ENCODE data around the gene PRPSAP2. TPM values are rescaled to one million over a fixed set of nuclear protein-coding genes. Genes with fewer than 3 reads are reported as not detected.

PRPSAP2 gene
- total and polyA plus RNA-seq, 2 of the 8 experiments (the other 6 are each of a cell fraction or from before 2014, with no cell fraction given): 28.7 to 50.5 TPM

DNA sequence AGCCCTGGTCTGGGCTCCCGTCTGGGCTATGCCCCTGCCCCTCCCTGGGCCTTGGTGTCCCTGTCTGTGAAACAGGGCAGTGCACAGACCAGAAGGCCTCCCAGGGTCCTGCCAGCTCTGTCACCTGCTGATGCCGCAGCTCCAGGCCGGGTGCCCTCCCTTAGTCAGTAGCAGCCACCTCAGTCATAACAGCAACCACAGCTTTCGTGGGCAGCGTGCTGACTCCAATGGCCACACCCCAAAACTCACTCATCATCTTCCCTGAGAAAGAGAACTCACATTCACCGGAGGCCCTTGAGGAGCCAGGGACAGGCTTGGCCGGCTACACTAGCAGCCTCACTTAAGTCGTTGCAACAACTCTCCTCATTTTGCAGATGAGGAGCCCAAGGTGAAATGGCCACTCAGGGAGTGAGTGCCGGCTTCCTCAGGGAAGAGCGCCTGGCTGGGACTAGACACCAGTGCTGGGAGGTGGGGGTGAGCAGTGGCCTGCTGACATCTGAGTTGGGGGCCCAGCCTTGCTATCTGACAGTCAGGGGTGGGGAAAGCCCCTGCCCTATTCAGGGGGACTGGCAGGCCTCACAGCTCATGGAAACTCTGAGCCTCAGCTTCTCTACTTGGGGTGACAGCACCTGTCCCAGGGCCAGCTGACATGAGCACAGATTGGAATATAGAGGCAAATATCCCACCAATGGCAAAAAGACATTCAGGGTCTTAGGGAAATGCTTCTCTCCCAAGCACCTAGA is 116.6 kb downstream of the PRPSAP2 start:
- no peak overlapping the region for H3K23ac ChIP-seq (ENCODE audit: insufficient read length)
- no peak overlapping the region for H3K4ac ChIP-seq (replicated peaks; ENCODE audit: insufficient read length, low read depth, low read length)
- no peak overlapping the region for H2BK5ac ChIP-seq (ENCODE audit: low read depth, low read length)
- WGBS, 2 experiments (ENCODE audit: extremely low coverage in 1 of 2, insufficient coverage in 1 of 2, insufficient read length in 1 of 2, insufficient replicate concordance in 2 of 2, low coverage in 1 of 2, low lambda C conversion rate in 2 of 2, missing lambda C conversion rate in 1 of 2): 93% methylated on average over 10 of the region's 10 CpGs; no CpG with 5 or more reads in 1 of the 2 experiments
- POLR2A ChIA-PET (ENCODE audit: partially characterized antibody): interaction anchor here (2.4 kb wide), 1 partner anchor 29 kb away, joined by 8 read pairs; no protein-coding TSS in a partner anchor
- peaks cover 2 to 16% of the 10 kb centered on the region in 2 experiments for H4K20me1 ChIP-seq (replicated peaks in 1 of 2; ENCODE audit: control insufficient read depth in 1 of 2, insufficient read depth in 2 of 2, low read length in 2 of 2)
- H3K79me1 ChIP-seq (ENCODE audit: low read depth, low read length): peaks cover 7% of the 10 kb centered on the region; the same call in 1 of the 2 replicates
- no peaks in the 10 kb centered on the region for H3K79me2 ChIP-seq (ENCODE audit: control insufficient read depth in 1 of 2, insufficient read depth in 2 of 2, low read length in 2 of 2)
- no peaks in the 10 kb centered on the region for H3K9me3 ChIP-seq (ENCODE audit: insufficient read depth in 2 of 2, low read depth in 1 of 2, low read length in 1 of 2)
- TF ChIP-seq CREB1 (IDR thresholded peaks at IDR 0.05) (no peak), EGR1 (IDR thresholded peaks at IDR 0.05; ENCODE audit: borderline replicate concordance, low read depth, low read length) (no peak), SP4 (IDR thresholded peaks at IDR 0.05; ENCODE audit: low read length) (no peak), POLR2A (IDR thresholded peaks at IDR 0.05; ENCODE audit: control extremely low read depth in 1 of 2, low read depth in 2 of 2, low read length in 2 of 2) (no peak), GABPA (IDR thresholded peaks at IDR 0.05; ENCODE audit: borderline replicate concordance, insufficient read depth, low read length) (no peak), KDM5A (IDR thresholded peaks at IDR 0.05; ENCODE audit: low read length) (no peak), RNF2 (IDR thresholded peaks at IDR 0.05; ENCODE audit: borderline replicate concordance, low read depth, low read length, missing control alignments, poor library complexity, severe bottlenecking) (no peak), NANOG (IDR thresholded peaks at IDR 0.05; ENCODE audit: insufficient read depth, low read depth, low read length, poor library complexity, severe bottlenecking) (no peak), CBX8 (IDR thresholded peaks at IDR 0.05; ENCODE audit: borderline replicate concordance, low read depth, low read length) (no peak), KDM4A (IDR thresholded peaks at IDR 0.05; ENCODE audit: low read depth, low read length, severe bottlenecking) (no peak)
- peaks cover 17 to 40% (median 30%) of the 10 kb centered on the region in 4 experiments for H3K36me3 ChIP-seq (ENCODE audit: control insufficient read depth in 2 of 4, insufficient read depth in 4 of 4, low read length in 3 of 4)
- no peak overlapping the region for H4K5ac ChIP-seq (ENCODE audit: insufficient read length, low read depth, low read length)
- no peak overlapping the region for H4K91ac ChIP-seq (replicated peaks; ENCODE audit: insufficient read length, low read length)
- H2BK20ac ChIP-seq (ENCODE audit: low read length): no peak overlapping the region
- FAIRE-seq (no peak), DNase-seq (ENCODE audit: low read depth in 1 of 2, low spot score in 2 of 2) (no peak)
- no peak overlapping the region for H2AFZ ChIP-seq (ENCODE audit: low read length)
- H3K56ac ChIP-seq (replicated peaks; ENCODE audit: insufficient read length, low read depth, low read length): no peak overlapping the region
- no peak overlapping the region for H3K27ac ChIP-seq (ENCODE audit: low read depth, low read length)
- CTCF ChIA-PET (ENCODE audit: partially characterized antibody): interaction anchor here (3.3 kb wide), 1 partner anchor 14 kb away, joined by 15 read pairs; no protein-coding TSS in a partner anchor
- no peak overlapping the region for H3K4me2 ChIP-seq (ENCODE audit: insufficient read depth in 1 of 2, low read depth in 2 of 2, low read length in 2 of 2)
- H3K27me3 ChIP-seq (replicated peaks in 1 of 4; ENCODE audit: control insufficient read depth in 3 of 4, extremely low read depth in 1 of 4, insufficient read depth in 3 of 4, low read length in 3 of 4): no peaks in the 10 kb centered on the region
- H3K23me2 ChIP-seq (ENCODE audit: low read depth, low read length): no peaks in the 10 kb centered on the region
- H2BK12ac ChIP-seq (ENCODE audit: low read depth, low read length): no peak overlapping the region
- no peak overlapping the region for H3K9ac ChIP-seq (replicated peaks in 1 of 4; ENCODE audit: extremely low read depth in 1 of 4, low read depth in 3 of 4, low read length in 3 of 4)
- no peak overlapping the region for H3K18ac ChIP-seq (ENCODE audit: extremely low read depth, low read length)
- 0 out of 2 replicates have a peak overlapping the region, but pooled peaks have one; percentile 14 for H4K8ac ChIP-seq (ENCODE audit: extremely low read depth, insufficient read depth, low read length)
- H2BK15ac ChIP-seq (ENCODE audit: low read length): no peak overlapping the region
- H3K4me3 ChIP-seq (ENCODE audit: extremely low read depth in 1 of 4, insufficient read depth in 2 of 4, low read depth in 3 of 4, low read length in 4 of 4): no peak overlapping the region
- no peak overlapping the region for H2AK5ac ChIP-seq (ENCODE audit: low read depth, low read length)
- H2BK120ac ChIP-seq (replicated peaks; ENCODE audit: low read depth, low read length): no peak overlapping the region
- peaks cover 0 to 4% (median under 1%) of the 10 kb centered on the region in 4 experiments; a peak in 3 of 7 replicates for H3K4me1 ChIP-seq (replicated peaks in 1 of 4; ENCODE audit: control insufficient read depth in 3 of 4, insufficient read depth in 4 of 4, low read length in 3 of 4)
- H3K14ac ChIP-seq (ENCODE audit: insufficient read length): no peak overlapping the region

Measured in H1 (cell line).